8988T (cell line): Measurements from ENCODE around the gene NUFIP1.
A peak's percentile ranks its signal among the peaks of the same experiment; 100 is the strongest.
"Not testable (repeated sequence)": the region's sequence is repeated elsewhere in the genome, so short reads cannot be mapped to it uniquely, and the experiment has no call there.

Source experiments
- DNase-seq: peaks from one replicate; pipeline ENCODE4 v3.0.0; 2011

The NUFIP1 gene

DNA sequence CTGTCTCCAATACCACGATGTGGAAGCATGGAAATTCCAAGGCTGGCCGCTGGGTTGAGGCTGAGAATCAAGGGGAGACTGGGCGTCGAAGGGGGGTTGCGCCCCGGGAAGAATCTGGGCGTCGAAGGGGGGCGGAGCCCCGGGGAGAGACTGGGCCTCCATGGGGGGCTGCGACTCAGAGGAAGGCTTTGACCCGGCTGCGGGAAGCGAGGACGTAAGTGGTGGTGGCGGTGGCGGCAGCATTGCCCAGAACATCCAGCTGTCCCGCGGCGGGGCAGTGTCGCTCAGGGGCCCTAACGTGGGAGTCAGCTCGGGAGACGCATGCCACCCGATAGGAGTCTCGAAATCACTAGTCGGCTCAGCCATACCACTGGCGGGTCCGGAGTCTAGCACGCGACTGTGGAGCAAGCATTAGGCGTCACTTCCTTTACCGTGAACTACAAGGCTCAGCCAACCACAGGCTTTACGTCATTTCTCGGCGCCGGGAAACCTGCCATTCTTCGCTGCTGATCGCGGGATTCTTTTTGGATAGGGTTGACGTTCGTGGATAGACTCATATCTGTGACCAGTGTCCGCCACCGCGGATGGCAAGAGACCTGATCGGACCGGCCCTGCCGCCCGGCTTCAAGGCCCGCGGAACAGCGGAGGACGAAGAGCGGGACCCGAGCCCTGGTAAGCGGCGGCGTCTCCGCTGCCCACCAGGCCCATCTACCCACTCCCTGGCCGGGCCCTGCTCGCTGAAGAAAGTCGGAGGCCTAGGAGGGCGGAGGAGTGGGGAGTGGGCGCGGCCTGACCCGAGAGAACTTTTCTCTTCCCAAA is at the start of gene NUFIP1, which contains the start of gene GPALPP1:
NUFIP1 (minus strand) TSS at position 401 of the 819 bp plus-strand sequence; CDS start at position 366, 35 bp downstream.
GPALPP1 (plus strand) TSS at position 468 of the 819 bp plus-strand sequence; CDS start at position 585, 117 bp downstream.
- peak; percentile 88 for DNase-seq

DNA sequence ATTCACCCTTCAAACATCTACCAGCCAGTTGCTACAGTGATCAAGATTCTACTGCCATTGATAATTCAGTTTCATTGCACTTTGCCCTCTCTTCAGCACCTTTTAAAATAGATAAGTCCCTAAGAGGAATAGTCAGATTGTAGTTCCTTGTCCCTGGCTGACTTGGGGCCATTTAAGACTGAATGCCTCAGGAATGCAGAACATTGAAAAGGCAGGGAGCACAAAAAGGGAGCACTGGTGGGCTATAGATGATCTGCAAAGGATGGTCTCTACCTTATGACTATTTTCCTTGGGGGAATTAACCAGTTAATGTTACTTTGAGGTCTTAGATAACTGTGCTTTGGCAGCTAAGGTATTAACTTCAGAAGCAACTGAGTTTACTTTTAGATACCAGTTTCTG is 46.9 kb upstream of the NUFIP1 start:
- no peak for DNase-seq

DNA sequence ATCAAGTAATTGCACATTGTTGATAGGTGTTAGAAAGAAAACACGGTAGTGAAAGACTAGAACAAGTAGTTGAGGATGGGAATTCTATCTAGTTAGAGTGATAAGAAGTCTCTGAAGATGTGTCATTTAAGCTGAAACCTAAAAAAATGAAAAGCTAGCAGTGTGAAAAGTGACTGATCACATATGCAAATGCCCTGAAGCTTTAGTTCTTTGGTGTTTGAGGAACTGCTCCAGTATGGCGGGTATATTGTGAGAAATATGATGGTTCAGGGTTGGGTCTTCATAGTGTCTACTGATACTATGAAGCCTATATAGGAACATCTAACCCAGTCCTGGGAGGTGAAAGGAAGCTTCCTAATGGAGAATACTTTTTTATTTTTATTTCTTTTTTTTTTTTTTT is 45.1 kb upstream of the NUFIP1 start:
- no peak for DNase-seq

DNA sequence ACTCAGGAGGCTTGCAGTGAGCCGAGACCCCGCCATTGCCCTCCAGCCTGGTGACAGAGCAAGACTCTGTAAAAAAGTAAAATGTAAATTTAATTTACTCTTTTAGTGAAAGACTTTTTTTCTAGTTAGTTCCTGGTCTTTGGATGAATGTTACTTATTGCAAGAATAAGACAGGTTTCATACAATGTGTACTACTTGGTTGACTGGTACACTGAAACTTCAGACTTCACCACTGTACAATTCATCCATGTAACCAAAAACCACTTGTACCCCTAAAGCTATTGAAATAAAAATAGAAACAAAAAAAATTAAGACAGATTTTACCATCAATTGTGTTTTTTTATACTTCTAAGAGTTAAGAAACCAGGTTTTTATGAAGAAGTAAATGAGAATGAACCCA is 35.6 kb upstream of the NUFIP1 start:
- no peak for DNase-seq

DNA sequence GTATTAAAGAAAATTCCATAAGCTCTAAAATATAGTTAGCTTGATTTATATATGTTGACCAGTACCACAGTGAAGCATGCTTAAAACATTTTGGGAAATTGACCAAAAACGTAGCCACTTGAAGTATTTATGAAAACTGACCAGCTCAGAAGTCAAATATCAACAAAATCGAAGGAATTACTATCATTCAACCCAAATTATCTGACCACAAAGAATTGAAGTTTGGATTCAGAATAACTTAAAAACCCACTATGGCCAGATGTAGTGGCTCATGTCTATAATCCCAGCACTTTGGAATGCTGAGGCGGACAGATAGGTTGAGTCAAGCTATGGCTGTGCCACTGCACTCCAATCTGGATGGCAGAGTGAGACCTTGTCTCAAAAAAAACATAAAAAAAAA is 32.0 kb upstream of the NUFIP1 start:
- DNase-seq: no peak

DNA sequence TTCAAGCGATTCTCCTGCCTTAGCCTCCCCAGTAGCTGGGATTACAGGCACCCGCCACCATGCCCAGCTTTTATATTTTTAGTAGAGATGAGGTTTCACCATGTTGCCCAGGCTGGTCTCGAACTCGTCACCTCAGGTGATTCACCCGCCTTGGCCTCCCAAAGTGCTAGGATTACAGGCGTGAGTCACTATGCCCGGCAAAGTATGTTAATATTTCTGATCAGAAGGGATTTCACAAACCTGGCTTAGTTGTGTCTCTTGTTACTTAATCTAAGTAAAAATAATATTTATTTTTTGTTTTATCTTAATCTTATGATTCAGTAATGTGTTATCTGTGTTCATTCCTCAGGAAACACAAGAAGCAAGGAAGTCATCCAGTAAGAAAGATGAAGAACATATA is 30.7 kb upstream of the NUFIP1 start:
- DNase-seq: not testable (repeated sequence)

DNA sequence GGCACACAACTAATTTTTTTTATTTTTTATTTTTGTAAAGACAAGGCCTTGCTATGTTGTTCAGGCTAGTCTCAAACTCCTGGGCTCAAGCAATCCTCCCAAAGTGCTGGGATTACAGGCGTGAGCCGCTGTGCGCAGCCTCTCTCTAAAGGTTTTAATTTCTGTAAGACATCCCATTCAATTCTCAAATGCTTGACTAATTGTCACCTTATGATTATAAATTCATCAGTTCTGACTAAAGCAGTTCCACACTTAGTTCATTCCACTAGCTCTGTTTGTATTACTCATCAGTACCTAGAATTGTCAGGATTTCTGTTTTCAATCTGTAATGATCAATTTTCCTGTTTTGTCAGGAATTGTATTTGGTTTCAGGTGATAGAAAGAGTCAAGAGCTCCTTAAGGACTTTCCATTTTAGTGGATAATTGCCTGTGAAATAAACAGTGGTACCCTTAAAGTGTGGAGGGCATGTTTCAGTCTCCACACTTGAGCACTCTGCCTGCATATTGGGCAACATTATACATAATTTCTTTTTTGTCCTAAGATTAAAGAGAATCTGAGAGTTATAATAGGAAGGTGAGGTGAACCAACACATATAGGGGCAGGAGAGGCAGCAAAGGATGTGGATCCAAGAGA is 27.6 kb upstream of the NUFIP1 start:
- no peak for DNase-seq

DNA sequence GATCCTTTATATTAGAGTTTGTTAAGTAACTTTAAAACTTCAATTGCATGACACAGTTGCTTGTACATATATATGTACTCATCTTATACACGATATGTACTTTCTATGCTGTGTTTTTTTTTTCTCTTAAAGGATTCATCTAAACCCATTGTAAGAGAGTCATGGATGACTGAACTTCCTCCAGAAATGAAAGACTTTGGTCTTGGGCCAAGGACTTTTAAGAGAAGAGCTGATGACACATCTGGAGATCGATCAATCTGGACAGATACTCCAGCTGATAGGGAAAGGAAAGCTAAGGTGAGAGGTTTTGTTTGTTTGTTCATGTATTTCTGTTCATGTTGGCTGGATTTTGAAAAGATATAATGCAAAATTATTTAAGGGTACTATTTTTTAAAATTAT is 26.0 kb upstream of the NUFIP1 start:
- no peak for DNase-seq

DNA sequence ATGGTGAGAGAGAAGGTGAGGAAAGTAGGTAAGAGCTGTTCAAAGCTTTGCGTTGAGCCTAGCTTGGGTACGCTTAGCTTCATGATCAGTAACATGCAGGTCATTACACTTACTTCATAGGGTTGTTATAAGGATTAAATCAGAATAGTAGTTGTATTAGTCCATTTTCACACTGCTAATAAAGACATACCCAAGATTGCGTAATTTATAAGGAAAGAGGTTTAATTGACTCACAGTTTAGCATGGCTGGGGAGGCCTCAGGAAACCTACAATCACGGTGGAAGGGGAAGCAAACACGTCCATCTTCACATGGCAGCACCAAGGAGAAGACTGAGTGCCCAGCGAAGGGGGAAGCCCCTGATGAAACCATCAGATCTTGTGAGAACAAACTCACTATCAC is 21.9 kb upstream of the NUFIP1 start:
- no peak for DNase-seq

DNA sequence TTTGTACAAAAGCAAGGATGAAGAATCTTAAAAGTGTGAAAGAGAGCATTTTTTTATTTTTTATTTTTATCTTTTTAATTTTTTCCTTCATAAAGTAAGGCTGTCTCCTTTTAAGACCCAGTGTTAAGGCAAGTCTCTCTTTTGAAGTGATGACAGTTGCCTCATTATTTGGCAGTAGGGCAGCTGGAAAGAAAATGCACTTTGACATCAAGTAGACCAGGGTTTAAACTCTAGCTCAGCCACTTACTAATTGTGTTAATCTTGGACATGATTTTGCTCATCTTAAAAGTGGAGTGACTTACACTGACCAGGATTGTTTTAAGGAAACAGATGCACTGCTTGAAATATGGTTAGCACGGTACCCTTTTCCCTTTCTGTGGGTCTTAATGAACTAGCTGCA is 18.6 kb upstream of the NUFIP1 start:
- no peak for DNase-seq

DNA sequence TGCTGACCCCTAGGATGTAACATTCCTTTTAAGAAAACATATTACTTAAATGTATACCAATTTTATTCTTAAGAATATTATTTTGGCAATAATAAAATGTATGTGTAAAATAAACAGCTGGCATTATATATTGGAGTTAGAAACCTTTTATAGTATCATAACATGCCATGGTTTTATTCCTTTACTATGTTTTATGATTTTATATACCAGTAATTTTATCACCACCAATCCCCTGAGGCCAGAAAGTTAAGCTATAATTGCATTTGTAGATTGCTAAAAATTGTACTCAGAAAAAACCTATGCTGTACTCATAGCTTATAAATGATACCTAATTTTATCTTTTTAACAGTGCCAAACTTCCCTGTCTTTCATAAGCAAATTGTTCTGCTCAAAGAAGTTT is 18.0 kb upstream of the NUFIP1 start:
- no peak for DNase-seq

DNA sequence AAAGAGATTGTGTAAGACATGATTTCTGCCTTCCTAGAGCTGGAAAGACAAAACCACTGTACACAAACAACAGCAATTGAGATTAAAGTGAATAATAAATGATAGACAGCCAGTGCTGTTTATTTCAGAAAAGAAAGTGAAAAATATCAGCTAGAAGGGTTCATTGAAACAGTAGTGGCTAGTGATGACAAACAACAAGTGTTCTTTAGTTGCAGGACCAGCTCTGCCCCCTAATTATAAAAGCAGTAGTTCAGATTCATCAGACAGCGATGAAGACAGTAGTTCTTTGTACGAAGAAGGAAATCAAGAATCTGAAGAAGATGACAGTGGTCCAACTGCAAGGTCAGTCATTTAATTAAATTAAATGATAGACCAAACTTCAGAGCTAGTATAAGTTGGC is 14.8 kb upstream of the NUFIP1 start:
- no peak for DNase-seq

DNA sequence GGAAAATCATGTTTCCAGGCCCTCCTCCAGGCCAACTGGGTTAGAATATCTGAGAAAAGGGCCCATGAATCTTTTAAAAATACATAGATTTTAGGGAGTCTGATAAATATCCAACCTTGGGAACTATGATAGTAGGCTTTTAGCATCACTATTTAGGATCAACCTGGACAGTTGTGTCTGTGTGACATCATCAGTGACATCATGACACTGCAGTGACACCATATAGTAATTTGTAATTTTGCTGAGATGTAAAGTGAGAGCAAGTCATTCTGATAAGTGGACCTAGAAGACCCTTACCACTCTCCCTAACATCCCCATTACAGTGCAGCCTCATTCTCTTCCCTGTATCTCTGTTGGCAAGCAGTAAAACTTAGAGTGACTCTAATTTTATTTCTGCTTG is 14.1 kb upstream of the NUFIP1 start:
- DNase-seq: no peak

DNA sequence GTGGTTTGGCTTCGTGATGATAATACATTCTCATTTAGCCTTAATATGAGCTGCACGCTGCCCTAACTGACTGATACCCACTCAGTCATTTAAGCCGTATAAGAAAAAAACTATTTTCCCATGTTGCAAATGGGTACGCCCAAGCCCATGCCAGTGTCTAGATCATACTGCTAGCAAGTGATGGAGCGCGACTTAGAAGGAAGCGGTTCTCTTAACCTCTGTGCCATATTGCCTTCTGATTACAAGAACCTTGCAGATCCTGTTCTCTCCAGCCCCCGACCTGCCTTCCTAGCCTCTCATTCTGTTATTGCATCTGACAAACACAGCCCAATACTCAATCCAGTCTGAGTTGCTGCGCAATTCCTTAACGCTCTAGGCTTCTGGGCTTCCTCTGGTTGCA is 670 bp upstream of the NUFIP1 start:
- no peak for DNase-seq

DNA sequence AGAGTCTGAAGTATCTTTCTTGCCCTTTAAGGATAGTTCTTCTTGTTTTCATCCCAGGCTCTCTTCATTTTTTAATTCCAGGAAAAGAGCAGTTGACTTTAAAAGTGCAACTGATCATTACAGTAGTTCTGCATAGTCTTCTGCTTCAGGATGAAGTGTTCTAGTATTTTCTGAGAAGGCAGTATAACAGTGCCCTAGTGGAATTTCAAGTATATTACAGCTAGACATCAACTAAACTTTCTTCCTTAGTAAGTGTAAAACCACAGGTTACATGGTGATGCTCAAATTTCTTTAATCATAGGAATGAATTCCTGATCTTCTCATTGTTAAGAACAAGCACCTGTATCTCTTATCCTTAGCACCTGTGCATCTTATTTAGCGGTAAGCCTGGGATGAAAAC is 10.9 kb downstream of the NUFIP1 start:
- DNase-seq: no peak

DNA sequence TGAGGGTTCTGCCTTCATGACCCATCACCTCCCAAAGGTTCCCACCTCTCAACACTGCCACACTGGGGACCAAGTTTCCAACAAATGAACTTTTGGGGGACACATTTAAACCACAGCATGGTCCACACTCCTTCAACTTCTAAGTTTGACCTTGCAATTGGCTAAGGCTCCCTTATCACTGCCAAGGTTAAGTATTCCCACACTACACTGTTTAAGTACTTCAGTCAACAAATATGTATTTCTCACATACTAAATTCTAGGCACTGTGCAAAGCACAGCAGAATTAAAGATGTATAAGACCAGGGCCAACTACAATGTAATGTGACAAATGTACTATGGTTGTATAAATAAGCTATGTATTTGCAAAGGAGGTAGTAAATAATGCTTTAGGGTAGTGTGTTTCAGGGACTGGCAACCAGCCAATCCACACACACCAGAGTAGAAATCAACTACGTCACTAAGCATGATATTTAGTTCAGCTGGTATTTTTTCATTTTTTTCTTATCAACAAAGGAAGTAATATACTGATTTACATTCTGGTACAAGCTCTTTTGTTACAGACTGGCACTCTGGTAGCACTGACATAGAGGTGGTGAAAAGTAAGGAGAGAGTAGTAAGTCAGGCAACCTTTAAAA is 12.2 kb downstream of the NUFIP1 start:
- no peak for DNase-seq

DNA sequence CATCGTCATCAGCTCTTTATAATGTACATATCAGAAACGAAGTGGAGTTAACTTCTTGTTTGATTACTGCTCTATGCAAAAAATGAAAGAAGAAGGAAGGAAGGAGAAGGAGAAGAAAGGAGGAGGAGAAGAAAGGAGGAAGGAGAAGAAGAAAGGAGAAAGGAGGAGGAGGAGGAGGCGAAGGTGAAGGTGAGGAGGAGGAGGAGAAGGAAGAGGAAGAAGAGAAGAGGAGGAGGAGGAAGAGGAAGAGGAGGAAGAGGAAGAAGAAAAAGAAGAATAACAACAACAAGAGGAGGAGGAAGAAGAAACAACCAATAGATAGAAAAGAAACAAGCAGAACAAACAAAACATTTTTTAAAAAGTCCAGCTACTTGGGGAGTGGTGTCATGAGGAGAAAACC is 13.1 kb downstream of the NUFIP1 start:
- no peak for DNase-seq

DNA sequence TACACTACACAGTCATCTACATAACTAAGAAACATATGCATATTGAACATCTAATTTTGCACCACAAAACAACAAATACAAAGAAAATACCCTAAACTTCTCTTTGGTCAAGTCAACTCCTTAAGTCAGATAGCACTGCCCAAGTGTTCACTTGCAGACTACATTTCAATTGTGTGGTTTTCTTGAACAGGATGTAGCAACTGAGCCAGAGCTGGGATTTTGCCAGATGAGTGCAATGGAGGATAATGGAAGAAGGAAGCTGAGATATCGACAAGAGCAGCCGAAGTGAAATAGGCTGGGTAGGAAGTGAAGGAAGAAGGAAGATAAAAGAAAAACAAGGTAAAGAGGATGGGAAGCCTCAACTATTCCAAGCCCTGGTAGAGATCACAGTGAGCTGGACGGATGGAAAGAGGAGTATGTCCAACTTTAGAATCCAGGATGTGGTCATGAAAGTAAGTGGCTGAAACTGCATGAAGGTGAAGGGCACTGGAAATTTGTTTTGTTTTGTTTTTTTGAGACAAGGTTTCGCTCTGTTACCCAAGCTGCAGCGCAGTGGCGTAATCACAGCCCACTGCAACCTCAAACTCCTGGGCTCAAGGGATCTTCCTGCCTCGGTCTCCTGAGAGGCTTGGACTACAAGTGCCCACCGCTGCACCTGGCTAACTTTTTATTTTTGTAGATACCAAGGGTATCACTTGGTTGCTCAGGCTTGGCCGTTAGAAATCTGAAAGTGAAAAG is 15.0 kb downstream of the NUFIP1 start:
- no peak for DNase-seq

DNA sequence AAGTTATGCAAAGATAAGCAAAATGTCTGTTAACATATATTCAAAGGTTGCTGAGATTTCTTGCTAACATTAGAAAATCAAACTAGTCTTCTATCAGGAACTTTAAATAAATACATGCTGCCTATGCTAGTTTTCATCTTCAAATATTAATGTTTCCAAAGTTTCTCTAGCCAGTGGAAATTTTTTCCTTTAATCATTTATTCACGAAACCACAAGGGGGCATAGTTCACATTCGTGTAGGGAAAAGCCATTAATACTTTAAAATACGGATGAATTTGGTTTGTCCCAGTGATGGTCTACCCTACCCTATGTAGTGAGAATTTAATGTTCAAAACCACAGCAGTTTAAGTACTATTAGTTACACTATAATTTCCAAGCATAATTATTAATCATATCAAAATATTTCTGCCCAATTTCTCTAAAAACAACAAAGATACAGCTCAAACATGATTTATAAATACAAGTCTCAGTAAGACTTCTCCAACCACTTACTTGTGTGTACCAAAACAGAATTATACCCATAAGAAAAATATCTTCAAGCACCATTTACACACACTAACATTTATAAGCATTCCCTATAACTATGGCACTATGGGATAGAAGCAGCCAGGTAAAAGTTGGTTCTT is 16.2 kb downstream of the NUFIP1 start:
- no peak for DNase-seq

DNA sequence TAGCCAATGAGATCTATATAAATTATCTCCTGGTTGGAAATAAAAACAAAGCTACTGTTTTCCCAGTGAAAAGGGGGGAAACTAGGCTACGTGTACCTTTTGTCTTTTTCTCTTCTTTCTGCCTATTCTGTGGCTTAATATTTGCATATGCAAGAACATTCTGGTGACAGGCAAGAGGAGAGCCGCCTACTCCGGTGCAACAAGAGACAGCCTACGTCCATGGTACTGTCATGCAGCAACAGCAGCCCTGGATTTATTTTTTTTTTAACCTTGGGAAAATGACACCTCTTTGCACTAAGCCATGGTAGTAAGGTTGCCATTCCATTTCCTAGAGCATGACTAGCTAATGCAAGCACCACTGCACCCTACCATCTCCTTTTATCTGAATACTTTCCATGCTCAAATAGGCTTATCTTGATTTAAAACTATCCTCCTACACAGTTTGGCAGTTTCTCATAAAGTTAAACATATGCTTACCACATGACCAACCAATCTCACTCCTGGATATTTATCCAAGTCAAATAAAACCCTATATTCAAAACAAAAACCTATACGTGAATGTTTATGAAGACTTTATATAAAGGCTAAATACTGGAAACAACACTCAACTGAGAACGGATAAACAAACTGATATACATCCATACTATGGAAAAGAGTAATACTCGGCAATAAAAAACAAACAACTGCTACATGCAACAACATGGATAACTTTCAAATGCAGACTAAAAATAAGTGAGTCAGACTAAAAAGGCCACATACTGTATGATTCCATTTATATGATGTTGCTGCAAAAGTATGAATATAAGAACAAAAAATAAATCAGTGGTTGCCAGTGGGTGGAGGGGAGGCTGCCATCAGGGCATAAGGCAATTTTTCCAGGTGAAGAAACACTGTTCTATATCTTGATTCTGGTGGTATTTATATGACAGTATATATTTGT is 17.3 kb downstream of the NUFIP1 start:
- no peak for DNase-seq
